Caco-2 (cell line): ENCODE measurements around the gene RAMACL. TPM values are rescaled to one million over a fixed set of nuclear protein-coding genes. Genes with fewer than 3 reads are reported as not detected.

ENCODE experiments used
- BruUV-seq: library from RNA; stranded (reverse); fragments of 400-500 nt; replicated peaks from 2 replicates; lab custom pipeline; 2021; lab: Mats Ljungman, UMichigan
- CTCF ChIA-PET: fragments of 300-600 bp; sonication (Branson Sonifier 250); formaldehyde crosslinking; loops from one replicate; lab custom pipeline; 2022; ENCODE audit warnings: antibody characterized with exemption; lab: Charles Lee
- POLR2A ChIA-PET: fragments of 300-600 bp; sonication (Branson Sonifier 250); formaldehyde crosslinking; loops from one replicate; lab custom pipeline; 2022; ENCODE audit warnings: antibody characterized with exemption; lab: Charles Lee
- DNase-seq, 2 experiments: peaks; one replicate each; pipeline versions ENCODE4 v3.0.0 to v3.0.0-alpha.2; 2020 to 2022
- H3K27me3 ChIP-seq: replicated peaks from 2 replicates; pipeline ENCODE4 v1.6.0; 2011; ENCODE audit warnings: low read length; ENCODE audit not compliant: control insufficient read depth, insufficient read depth
- H3K36me3 ChIP-seq: 2 replicates; pipeline ENCODE4 v1.5.1; 2011; ENCODE audit warnings: low read length; ENCODE audit not compliant: control insufficient read depth, insufficient read depth
- H3K4me1 ChIP-seq: fragments of 250-450 bp; sonication (Bioruptor Pico); 2 replicates; pipeline ENCODE4 v1.5.1; 2020; ENCODE audit warnings: mild to moderate bottlenecking
- H3K4me3 ChIP-seq: 2 replicates; pipeline ENCODE4 v1.5.1; 2011; ENCODE audit warnings: low read depth, mild to moderate bottlenecking, control low read depth, low read length
- H3K9me3 ChIP-seq: fragments of 250-450 bp; sonication (Bioruptor Pico); 2 replicates; pipeline ENCODE4 v1.5.1; 2020; ENCODE audit warnings: mild to moderate bottlenecking, moderate library complexity
- H3K27ac Mint-ChIP-seq: one replicate; pipeline ENCODE4 v1.8.0; 2022; ENCODE audit warnings: mixed read lengths; ENCODE audit not compliant: unreplicated experiment
- H3K27me3 Mint-ChIP-seq: one replicate; pipeline ENCODE4 v1.8.0; 2022; ENCODE audit warnings: mixed read lengths; ENCODE audit not compliant: insufficient read depth, unreplicated experiment
- H3K36me3 Mint-ChIP-seq: one replicate; pipeline ENCODE4 v1.8.0; 2022; ENCODE audit warnings: mild to moderate bottlenecking, mixed read lengths; ENCODE audit not compliant: insufficient read depth, unreplicated experiment
- H3K4me1 Mint-ChIP-seq: one replicate; pipeline ENCODE4 v1.8.0; 2022; ENCODE audit warnings: low read depth, mixed read lengths; ENCODE audit not compliant: unreplicated experiment
- H3K4me3 Mint-ChIP-seq: one replicate; pipeline ENCODE4 v1.8.0; 2022; ENCODE audit warnings: mild to moderate bottlenecking, moderate library complexity, mixed read lengths; ENCODE audit not compliant: unreplicated experiment
- H3K9me3 Mint-ChIP-seq: one replicate; pipeline ENCODE4 v1.8.0; 2022; ENCODE audit warnings: mixed read lengths; ENCODE audit not compliant: unreplicated experiment
- CTCF ChIP-seq, 2 experiments: fragments of 200-600 bp in 1 of 2; IDR thresholded peaks; 1 replicate in 1 of 2; 2 replicates in 1 of 2; pipeline versions ENCODE4 v1.5.1 to v1.8.0; 2011 to 2022; ENCODE audit warnings: antibody characterized with exemption in 1 of 2, control low read depth in 1 of 2, inconsistent platforms in 1 of 2, low read depth in 1 of 2, low read length in 1 of 2, mild to moderate bottlenecking in 1 of 2, moderate library complexity in 1 of 2; ENCODE audit not compliant: insufficient read depth in 1 of 2, severe bottlenecking in 1 of 2, unreplicated experiment in 1 of 2
- intact Hi-C: fragments of 100-400 bp; cut with micrococcal nuclease; formaldehyde crosslinking; loops from one replicate; pipeline ENCODE4 v1.10.0; 2022; ENCODE audit not compliant: unreplicated experiment
- total RNA-seq: library from RNA; stranded (reverse); gene quantifications from 2 replicates; pipeline ENCODE4 v1.2.3, GENCODE V29; 2022

Gene RAMACL
- total RNA-seq, 1 experiment from 2014 or later: 0.20 TPM

DNA sequence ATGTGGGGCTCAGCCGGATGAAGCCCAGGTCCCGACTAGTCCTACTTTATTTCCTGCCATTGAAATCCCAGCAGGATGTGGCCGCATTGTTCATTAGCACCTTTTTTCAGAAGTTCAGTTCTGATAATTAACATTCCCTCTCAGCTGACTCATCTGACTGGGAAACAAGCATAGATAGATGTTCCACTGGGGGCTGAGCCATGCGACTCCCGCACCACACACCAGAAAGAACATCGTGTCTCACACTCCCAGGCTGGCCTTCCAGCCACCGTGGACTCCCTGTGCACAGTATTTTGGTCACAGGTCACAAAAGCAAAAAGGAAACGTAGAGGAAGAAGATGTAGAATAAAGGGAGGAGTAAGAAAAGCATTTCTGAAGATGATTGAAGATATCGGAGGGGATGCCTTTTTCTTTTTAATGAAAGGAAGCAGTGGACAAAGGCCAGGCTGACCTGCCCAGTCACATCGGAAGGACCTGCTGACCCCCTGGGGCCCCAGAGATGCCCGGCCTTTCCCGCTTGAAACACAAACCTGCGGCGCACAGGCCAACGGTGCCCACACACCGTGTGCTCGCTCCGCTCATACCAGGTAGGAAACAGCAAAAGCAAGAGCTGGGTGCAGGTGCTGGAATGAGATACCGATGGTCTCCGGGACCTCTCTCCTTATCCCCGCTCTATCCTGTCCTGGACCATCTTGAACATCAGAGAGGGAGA is 28.7 kb upstream of the RAMACL start:
- Mint-ChIP-seq H3K27ac (no peak overlapping the region), H3K36me3 (no peaks in the 10 kb centered on the region), H3K4me3 (no peak overlapping the region), H3K9me3 (no peaks in the 10 kb centered on the region), H3K4me1 (no peaks in the 10 kb centered on the region), H3K27me3 (peaks cover 2% of the 10 kb centered on the region)
- Histone ChIP-seq H3K27me3 (no peaks in the 10 kb centered on the region), H3K36me3 (no peaks in the 10 kb centered on the region), H3K4me3 (no peak overlapping the region), H3K4me1 (no peaks in the 10 kb centered on the region), H3K9me3 (no peaks in the 10 kb centered on the region)
- DNase-seq: no peak
- ChIA-PET POLR2A (no interaction called here), CTCF (no interaction called here)
- TF ChIP-seq CTCF (IDR thresholded peaks at IDR 0.05; ENCODE audit: insufficient read depth in 1 of 2, low read depth in 1 of 2, low read length in 1 of 2, severe bottlenecking in 1 of 2, unreplicated experiment in 1 of 2): no peak
- BruUV-seq: no TSS peak
- intact Hi-C loops: no loop called here

GRCh38 chr6:166614589-166614988 is 28.1 kb upstream of the RAMACL start:
- Histone ChIP-seq H3K4me3 (no peak overlapping the region), H3K9me3 (no peaks in the 10 kb centered on the region), H3K4me1 (no peaks in the 10 kb centered on the region), H3K36me3 (no peaks in the 10 kb centered on the region), H3K27me3 (no peaks in the 10 kb centered on the region)
- Mint-ChIP-seq H3K27me3 (peaks cover 5% of the 10 kb centered on the region), H3K9me3 (no peaks in the 10 kb centered on the region), H3K36me3 (no peaks in the 10 kb centered on the region), H3K4me3 (no peak overlapping the region), H3K4me1 (no peaks in the 10 kb centered on the region), H3K27ac (no peak overlapping the region)
- no peak for DNase-seq
- no peak for TF ChIP-seq CTCF (IDR thresholded peaks at IDR 0.05; ENCODE audit: insufficient read depth in 1 of 2, low read depth in 1 of 2, low read length in 1 of 2, severe bottlenecking in 1 of 2, unreplicated experiment in 1 of 2)
- intact Hi-C loops: no loop called here
- ChIA-PET CTCF (no interaction called here), POLR2A (interaction anchor here (0.6 kb wide), 1 partner anchor 159 kb away, joined by 3 read pairs; no protein-coding TSS in a partner anchor)
- no TSS peak for BruUV-seq

GRCh38 chr6:166614171-166614583 is 27.7 kb upstream of the RAMACL start:
- POLR2A ChIA-PET: interaction anchor here (0.6 kb wide), 1 partner anchor 159 kb away, joined by 3 read pairs; no protein-coding TSS in a partner anchor
- H3K4me1 Mint-ChIP-seq: no peaks in the 10 kb centered on the region
- H3K27me3 Mint-ChIP-seq: peaks cover 5% of the 10 kb centered on the region

More at GRCh38 chr6:166614171-166614583, 27.7 kb upstream of the RAMACL start:
- no peak for TF ChIP-seq CTCF (IDR thresholded peaks at IDR 0.05; ENCODE audit: insufficient read depth in 1 of 2, low read depth in 1 of 2, low read length in 1 of 2, severe bottlenecking in 1 of 2, unreplicated experiment in 1 of 2)
- CTCF ChIA-PET: no interaction called here
- DNase-seq: no peak
- Mint-ChIP-seq H3K36me3 (no peaks in the 10 kb centered on the region), H3K27ac (no peak overlapping the region), H3K4me3 (no peak overlapping the region), H3K9me3 (no peaks in the 10 kb centered on the region)
- Histone ChIP-seq H3K36me3 (no peaks in the 10 kb centered on the region), H3K9me3 (no peaks in the 10 kb centered on the region), H3K4me3 (no peak overlapping the region), H3K4me1 (no peaks in the 10 kb centered on the region), H3K27me3 (no peaks in the 10 kb centered on the region)
- BruUV-seq: no TSS peak
- intact Hi-C loops: no loop called here
